SK-N-MC (cell line): Measurements from ENCODE around the gene FBXL19.

Experiments
- EZH2 ChIP-seq: fragments of 200-600 bp; sonication (generic); IDR thresholded peaks from one replicate; pipeline ENCODE4 v1.6.1; 2017; ENCODE audit warnings: antibody characterized with exemption
- FOXP2 ChIP-seq: optimal IDR thresholded peaks from 2 replicates; pipeline ENCODE3; 2011; ENCODE audit warnings: mild to moderate bottlenecking, moderate library complexity; ENCODE audit not compliant: insufficient read depth; ENCODE audit errors: extremely low read length, control extremely low read depth
- POLR2AphosphoS5 ChIP-seq: IDR thresholded peaks from 2 replicates; pipeline ENCODE4 v1.6.1; 2012; ENCODE audit warnings: mild to moderate bottlenecking, low read depth, low read length, borderline replicate concordance

DNA sequence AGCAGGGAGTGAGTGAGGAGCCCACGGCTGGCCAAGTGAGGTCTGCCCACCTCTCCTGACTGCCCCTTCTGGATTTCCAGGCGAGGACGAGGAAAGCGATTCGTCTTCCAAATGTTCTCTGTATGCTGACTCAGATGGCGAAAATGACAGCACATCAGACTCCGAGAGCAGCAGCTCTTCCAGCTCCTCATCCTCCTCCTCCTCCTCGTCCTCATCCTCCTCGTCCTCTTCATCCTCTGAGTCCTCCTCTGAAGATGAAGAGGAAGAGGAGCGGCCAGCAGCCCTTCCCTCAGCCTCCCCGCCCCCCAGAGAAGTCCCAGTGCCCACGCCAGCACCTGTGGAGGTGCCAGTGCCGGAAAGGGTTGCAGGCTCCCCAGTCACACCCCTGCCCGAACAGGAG is 47.9 kb downstream of the FBXL19 start:
- TF ChIP-seq EZH2 = no peak
- TF ChIP-seq FOXP2 = no peak
- no peak for TF ChIP-seq POLR2AphosphoS5
